ENCODE measurements around the gene ALLC. TPM values are rescaled to one million over a fixed set of nuclear protein-coding genes. Genes with fewer than 3 reads are reported as not detected.

ALLC gene

GRCh38 chr2:3749201-3749600, 91.2 kb downstream of the ALLC start:
- Histone ChIP-seq H3K27me3 (ENCODE audit: control insufficient read depth in 1 of 2, insufficient read depth in 1 of 2, low read length in 2 of 2) (peaks cover 0 to 19% of the 10 kb centered on the region in 2 experiments), H3K4me3 (ENCODE audit: insufficient read depth in 1 of 2, low read depth in 1 of 2, low read length in 2 of 2) (no peak overlapping the region), H2BK15ac (ENCODE audit: low read depth, poor library complexity, severe bottlenecking) (no peak overlapping the region), H3K14ac (ENCODE audit: low read length in 2 of 2) (no peak overlapping the region), H3K4me1 (ENCODE audit: control insufficient read depth, insufficient read depth, low read depth, low read length) (no peaks in the 10 kb centered on the region), H2BK12ac (ENCODE audit: low read length in 2 of 2) (no peak overlapping the region), H4K8ac (ENCODE audit: low read length) (no peak overlapping the region), H4K91ac (ENCODE audit: low read length) (no peak overlapping the region), H3K79me1 (replicated peaks; ENCODE audit: low read length, poor library complexity, severe bottlenecking) (no peaks in the 10 kb centered on the region), H3K23ac (ENCODE audit: low read length in 2 of 2) (no peak overlapping the region), H3K27ac (ENCODE audit: low read length, poor library complexity, severe bottlenecking) (no peak overlapping the region), H2BK5ac (ENCODE audit: low read depth, low read length, poor library complexity, severe bottlenecking) (no peak overlapping the region), H3K4me2 (ENCODE audit: low read length, poor library complexity, severe bottlenecking) (no peak overlapping the region), H2AFZ (ENCODE audit: low read depth, low read length) (no peak overlapping the region), H3K4ac (ENCODE audit: low read depth in 1 of 2, low read length in 2 of 2) (no peak overlapping the region), H3K18ac (ENCODE audit: low read depth in 1 of 2, low read length in 2 of 2) (no peak overlapping the region), H3K9me3 (ENCODE audit: control insufficient read depth, low read length) (no peaks in the 10 kb centered on the region), H2BK120ac (ENCODE audit: low read depth, low read length) (no peak overlapping the region), H2AK5ac (ENCODE audit: low read length, severe bottlenecking) (no peak overlapping the region), H3K9ac (ENCODE audit: low read length) (no peak overlapping the region), H3K36me3 (ENCODE audit: control insufficient read depth in 1 of 2, insufficient read depth in 2 of 2, low read depth in 1 of 2, low read length in 2 of 2) (no peaks in the 10 kb centered on the region)
- DNase-seq = no peak
- WGBS = 95% methylated on average over 4 of the region's 7 CpGs

- 81% methylated on average over 7 of the region's 7 CpGs for WGBS
- no peak overlapping the region for H2BK120ac ChIP-seq (ENCODE audit: low read depth, low read length)
- H3K27ac ChIP-seq (ENCODE audit: low read length, poor library complexity, severe bottlenecking) = no peak overlapping the region
- no peak overlapping the region for H2AFZ ChIP-seq (ENCODE audit: low read depth, low read length)
- H3K79me1 ChIP-seq (replicated peaks; ENCODE audit: low read length, poor library complexity, severe bottlenecking) = no peaks in the 10 kb centered on the region
- no peak overlapping the region for H4K8ac ChIP-seq (ENCODE audit: low read length)
- H3K4me1 ChIP-seq (ENCODE audit: control insufficient read depth, insufficient read depth, low read depth, low read length) = no peaks in the 10 kb centered on the region
- H3K36me3 ChIP-seq (ENCODE audit: control insufficient read depth in 1 of 2, insufficient read depth in 2 of 2, low read depth in 1 of 2, low read length in 2 of 2) = no peaks in the 10 kb centered on the region
- no peak overlapping the region for H3K4me2 ChIP-seq (ENCODE audit: low read length, poor library complexity, severe bottlenecking)
- no peak overlapping the region for H3K9ac ChIP-seq (ENCODE audit: low read length)
- no peak overlapping the region for H3K14ac ChIP-seq (ENCODE audit: low read length in 2 of 2)
- no peak overlapping the region for H3K4me3 ChIP-seq (ENCODE audit: insufficient read depth in 1 of 2, low read depth in 1 of 2, low read length in 2 of 2)
- H4K91ac ChIP-seq (ENCODE audit: low read length) = no peak overlapping the region
- no peaks in the 10 kb centered on the region for H3K9me3 ChIP-seq (ENCODE audit: control insufficient read depth, low read length)
- no peak overlapping the region for H2BK12ac ChIP-seq (ENCODE audit: low read length in 2 of 2)
- no peak overlapping the region for H2AK5ac ChIP-seq (ENCODE audit: low read length, severe bottlenecking)
- H3K18ac ChIP-seq (ENCODE audit: low read depth in 1 of 2, low read length in 2 of 2) = no peak overlapping the region
- DNase-seq = no peak
- H3K23ac ChIP-seq (ENCODE audit: low read length in 2 of 2) = no peak overlapping the region
- H2BK5ac ChIP-seq (ENCODE audit: low read depth, low read length, poor library complexity, severe bottlenecking) = no peak overlapping the region
- H3K4ac ChIP-seq (ENCODE audit: low read depth in 1 of 2, low read length in 2 of 2) = no peak overlapping the region
- no peak overlapping the region for H2BK15ac ChIP-seq (ENCODE audit: low read depth, poor library complexity, severe bottlenecking)
- H3K27me3 ChIP-seq (ENCODE audit: control insufficient read depth in 1 of 2, insufficient read depth in 1 of 2, low read length in 2 of 2) = peaks cover 0 to 19% of the 10 kb centered on the region in 2 experiments
Measured at GRCh38 chr2:3751251-3751650, 93.3 kb downstream of the ALLC start.

- Histone ChIP-seq H3K23ac (ENCODE audit: low read length in 2 of 2) (no peak overlapping the region), H2BK15ac (ENCODE audit: low read depth, poor library complexity, severe bottlenecking) (no peak overlapping the region), H4K8ac (ENCODE audit: low read length) (no peak overlapping the region), H3K27me3 (ENCODE audit: control insufficient read depth in 1 of 2, insufficient read depth in 1 of 2, low read length in 2 of 2) (peaks cover 0 to 19% of the 10 kb centered on the region in 2 experiments), H3K14ac (ENCODE audit: low read length in 2 of 2) (no peak overlapping the region), H3K4me3 (ENCODE audit: insufficient read depth in 1 of 2, low read depth in 1 of 2, low read length in 2 of 2) (no peak overlapping the region), H3K36me3 (ENCODE audit: control insufficient read depth in 1 of 2, insufficient read depth in 2 of 2, low read depth in 1 of 2, low read length in 2 of 2) (no peaks in the 10 kb centered on the region), H3K4me1 (ENCODE audit: control insufficient read depth, insufficient read depth, low read depth, low read length) (no peaks in the 10 kb centered on the region), H3K4me2 (ENCODE audit: low read length, poor library complexity, severe bottlenecking) (no peak overlapping the region), H2BK5ac (ENCODE audit: low read depth, low read length, poor library complexity, severe bottlenecking) (no peak overlapping the region), H2AFZ (ENCODE audit: low read depth, low read length) (no peak overlapping the region), H2BK12ac (ENCODE audit: low read length in 2 of 2) (no peak overlapping the region), H2BK120ac (ENCODE audit: low read depth, low read length) (no peak overlapping the region), H3K79me1 (replicated peaks; ENCODE audit: low read length, poor library complexity, severe bottlenecking) (no peaks in the 10 kb centered on the region), H2AK5ac (ENCODE audit: low read length, severe bottlenecking) (no peak overlapping the region), H3K27ac (ENCODE audit: low read length, poor library complexity, severe bottlenecking) (no peak overlapping the region), H3K4ac (ENCODE audit: low read depth in 1 of 2, low read length in 2 of 2) (no peak overlapping the region), H3K9me3 (ENCODE audit: control insufficient read depth, low read length) (no peaks in the 10 kb centered on the region), H3K9ac (ENCODE audit: low read length) (no peak overlapping the region), H4K91ac (ENCODE audit: low read length) (no peak overlapping the region), H3K18ac (ENCODE audit: low read depth in 1 of 2, low read length in 2 of 2) (no peak overlapping the region)
- WGBS = 64% methylated on average over 5 of the region's 5 CpGs
- no peak for DNase-seq
Measured at GRCh38 chr2:3751806-3752205, 93.8 kb downstream of the ALLC start.

Small RNAs within 50 kb of the gene (small RNA-seq; reads per million reads assigned to genes)
- not detected for gene TMSB4XP2 (ENCODE audit: low read depth)
